NCI-H524 (cell line): ENCODE data around the gene ADGRB2.

Source experiments
- DNase-seq, 2 experiments: peaks; one replicate each; lab custom pipeline; 2025; lab: John Stamatoyannopoulos, UW

ADGRB2 gene, protein sequence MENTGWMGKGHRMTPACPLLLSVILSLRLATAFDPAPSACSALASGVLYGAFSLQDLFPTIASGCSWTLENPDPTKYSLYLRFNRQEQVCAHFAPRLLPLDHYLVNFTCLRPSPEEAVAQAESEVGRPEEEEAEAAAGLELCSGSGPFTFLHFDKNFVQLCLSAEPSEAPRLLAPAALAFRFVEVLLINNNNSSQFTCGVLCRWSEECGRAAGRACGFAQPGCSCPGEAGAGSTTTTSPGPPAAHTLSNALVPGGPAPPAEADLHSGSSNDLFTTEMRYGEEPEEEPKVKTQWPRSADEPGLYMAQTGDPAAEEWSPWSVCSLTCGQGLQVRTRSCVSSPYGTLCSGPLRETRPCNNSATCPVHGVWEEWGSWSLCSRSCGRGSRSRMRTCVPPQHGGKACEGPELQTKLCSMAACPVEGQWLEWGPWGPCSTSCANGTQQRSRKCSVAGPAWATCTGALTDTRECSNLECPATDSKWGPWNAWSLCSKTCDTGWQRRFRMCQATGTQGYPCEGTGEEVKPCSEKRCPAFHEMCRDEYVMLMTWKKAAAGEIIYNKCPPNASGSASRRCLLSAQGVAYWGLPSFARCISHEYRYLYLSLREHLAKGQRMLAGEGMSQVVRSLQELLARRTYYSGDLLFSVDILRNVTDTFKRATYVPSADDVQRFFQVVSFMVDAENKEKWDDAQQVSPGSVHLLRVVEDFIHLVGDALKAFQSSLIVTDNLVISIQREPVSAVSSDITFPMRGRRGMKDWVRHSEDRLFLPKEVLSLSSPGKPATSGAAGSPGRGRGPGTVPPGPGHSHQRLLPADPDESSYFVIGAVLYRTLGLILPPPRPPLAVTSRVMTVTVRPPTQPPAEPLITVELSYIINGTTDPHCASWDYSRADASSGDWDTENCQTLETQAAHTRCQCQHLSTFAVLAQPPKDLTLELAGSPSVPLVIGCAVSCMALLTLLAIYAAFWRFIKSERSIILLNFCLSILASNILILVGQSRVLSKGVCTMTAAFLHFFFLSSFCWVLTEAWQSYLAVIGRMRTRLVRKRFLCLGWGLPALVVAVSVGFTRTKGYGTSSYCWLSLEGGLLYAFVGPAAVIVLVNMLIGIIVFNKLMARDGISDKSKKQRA (N-terminal part only)

DNA sequence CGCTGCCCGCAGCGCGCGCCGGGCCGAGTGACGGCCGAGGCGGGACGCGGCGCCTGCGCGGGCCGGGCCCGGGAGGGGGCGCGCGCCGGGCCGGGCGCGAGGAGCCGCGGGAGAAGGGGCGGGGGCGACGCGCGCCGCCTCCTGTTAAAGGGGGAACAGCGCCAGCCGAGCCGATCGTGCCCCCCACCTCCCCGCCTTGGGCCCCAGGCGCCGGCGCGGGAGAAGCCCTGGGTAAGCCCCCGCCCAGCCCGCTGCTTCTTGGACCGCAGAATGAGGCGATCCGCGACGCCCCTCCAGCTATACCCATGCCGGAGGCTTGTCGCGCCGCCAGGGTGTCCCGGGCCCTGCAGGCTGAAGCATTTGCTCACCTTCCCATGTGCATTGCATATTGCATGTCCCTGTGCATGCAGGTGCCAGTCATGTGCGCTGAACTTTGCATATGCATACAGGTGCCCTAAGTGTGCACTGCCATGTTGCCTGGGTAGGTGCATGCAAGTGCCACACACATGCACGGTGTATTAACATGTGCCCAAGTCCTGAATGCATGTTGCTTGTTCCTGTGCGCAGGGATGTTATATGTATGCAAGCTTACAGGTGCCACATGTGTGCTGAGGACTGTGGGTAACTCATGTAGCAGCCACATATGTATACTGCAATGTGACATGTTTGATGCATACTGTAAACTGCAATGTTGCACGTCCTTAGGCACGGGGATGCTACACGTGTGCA, at the start of gene ADGRB2:
Gene ADGRB2 (minus strand): TSS at position 29 of the 729 bp plus-strand sequence. CDS start 7,119 bp downstream, outside the sequence.
- DNase-seq, result peak in 1 of 2 experiments; percentile 63

DNA sequence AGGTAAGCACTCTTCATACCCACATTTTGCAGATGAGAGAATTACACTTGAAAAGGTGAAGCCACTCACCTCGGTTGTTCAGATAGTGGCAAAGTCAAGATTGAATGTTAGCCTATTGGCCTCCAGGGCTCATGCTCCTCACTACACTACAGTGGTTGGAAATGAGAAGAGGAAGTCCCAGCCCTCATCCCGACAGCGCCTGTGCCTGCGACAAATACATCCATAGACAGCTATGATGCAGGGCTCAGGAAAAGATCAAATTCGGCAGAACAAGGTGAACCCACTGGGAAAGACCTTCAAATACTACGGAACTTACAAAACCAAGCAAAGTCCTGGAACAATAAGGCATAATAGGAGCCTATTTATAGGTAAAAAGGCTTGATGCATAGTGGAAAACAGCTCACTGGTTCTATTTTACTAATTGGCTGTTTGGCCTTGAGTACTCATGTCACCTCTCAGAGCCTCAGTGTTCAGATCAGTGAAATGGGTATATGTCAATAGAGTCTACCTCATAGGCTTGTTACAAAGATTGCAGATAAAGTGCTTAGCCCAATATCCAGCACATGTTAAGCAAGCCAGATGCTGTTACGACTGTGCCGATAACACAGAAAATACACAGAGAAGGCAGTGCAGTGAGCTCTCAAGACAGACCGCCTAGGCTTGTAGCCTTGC, 48.2 kb upstream of the ADGRB2 start:
- no peak for DNase-seq

DNA sequence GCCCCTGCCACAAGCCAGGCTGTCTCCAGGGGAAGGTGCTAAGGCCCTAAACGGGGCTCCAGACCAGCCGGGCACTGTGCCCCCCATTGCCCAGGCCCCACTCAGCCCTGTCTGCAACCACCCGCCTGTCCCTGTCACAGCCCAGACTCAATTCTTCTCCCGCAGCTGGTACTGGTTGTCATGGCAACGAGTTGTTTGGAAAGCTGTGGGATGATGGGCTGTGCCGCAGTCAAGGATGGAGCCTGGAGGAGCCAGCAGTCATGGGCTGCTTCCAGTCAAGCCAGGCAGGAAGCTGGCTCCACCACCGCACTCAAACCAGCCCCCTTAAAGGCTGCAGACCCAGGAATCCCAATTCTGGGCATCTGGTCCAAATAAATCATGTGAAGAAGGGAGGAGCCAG, 47.5 kb upstream of the ADGRB2 start:
- peak; percentile 61 to 74 for DNase-seq

DNA sequence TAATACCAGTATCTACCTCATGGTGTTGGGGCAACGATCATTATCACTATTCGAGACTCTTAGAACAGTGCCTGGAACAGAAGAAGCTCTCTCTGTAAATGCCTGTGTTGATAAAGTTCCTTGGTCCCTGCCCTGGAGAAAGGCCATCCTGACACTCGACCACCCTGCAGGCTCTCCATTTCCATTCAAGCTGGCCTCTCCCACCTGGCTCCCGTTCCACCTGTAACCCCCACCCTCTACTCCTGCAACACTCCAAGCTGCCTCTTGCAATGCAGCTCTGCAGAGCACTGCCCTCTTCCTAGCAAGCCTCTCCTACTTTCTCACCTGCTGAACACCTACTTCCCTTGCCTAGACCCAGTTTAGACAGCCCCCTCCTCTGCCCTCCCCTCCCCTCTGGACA, 45.6 kb upstream of the ADGRB2 start:
- DNase-seq, result no peak

DNA sequence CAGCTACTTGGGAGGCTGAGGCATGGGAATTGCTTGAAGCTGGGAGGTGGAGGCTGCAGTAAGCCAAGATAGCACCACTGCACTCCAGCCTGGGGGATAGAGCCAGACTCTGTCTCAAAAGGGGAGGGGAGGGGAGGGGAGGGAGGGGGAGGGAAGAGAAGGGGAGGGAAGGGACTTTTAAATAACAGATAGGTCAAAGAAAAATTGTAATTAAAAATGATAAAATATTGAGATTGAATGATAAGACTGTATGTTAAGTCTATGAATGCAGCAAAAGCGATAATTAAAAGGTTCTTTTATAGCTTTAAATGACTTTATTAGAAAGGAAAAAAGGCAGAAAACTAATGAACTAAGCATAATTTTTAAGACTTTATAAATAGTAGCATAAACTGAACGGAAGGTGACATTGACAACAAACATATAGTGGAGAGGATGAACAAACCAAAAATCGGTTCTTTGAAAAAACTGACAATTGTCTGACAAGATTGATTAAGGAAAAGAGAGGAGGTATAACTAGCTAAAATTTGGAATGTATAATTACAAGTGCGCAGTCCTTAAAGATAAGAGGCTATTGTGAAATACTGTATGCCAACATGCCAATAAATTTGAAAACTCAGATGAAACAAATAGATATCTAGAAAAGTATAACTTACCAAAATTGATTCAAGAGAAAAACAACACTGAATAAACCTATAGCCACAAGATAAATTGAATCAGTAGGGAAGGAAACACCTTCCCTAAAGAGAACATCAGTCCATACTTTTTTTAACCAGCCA, 43.3 kb upstream of the ADGRB2 start:
- no peak for DNase-seq

DNA sequence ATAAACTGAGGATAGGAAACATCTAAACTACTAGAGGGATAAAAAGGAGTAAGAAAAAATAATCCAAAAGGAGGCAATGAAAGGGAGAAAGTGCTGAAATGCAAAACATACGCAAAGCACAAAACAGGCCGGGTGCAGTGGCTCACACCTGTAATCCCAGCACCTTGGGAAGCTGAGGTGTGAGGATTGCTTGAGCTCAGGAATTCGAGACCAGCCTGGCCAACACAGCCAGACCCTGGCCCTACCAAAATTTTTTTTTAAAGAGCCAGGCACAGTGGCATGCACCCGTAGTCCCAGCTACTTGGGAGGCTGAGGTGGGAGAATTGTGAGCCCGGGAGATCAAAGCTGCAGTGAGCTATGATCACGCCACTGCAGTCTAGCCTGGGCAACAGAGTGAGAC, 41.2 kb upstream of the ADGRB2 start:
- DNase-seq, result no peak

DNA sequence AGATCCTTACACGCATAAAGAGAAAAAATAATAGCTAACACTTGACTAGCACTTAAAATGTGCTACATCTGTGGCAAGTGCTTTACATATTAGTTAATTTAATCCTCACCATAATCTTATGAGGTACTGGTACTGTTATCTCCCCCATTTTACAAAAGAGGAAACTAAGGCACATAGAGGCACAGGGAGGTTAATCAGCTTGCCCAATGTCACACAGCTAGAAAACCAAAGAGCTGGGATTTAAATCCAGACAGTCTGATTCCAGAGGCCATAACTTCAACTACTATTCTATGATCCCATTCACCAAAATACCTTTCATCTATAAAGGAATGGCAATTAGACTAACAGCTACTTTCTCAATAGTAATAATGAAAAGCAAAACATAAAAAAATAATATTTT, 40.0 kb upstream of the ADGRB2 start:
- DNase-seq, result no peak

DNA sequence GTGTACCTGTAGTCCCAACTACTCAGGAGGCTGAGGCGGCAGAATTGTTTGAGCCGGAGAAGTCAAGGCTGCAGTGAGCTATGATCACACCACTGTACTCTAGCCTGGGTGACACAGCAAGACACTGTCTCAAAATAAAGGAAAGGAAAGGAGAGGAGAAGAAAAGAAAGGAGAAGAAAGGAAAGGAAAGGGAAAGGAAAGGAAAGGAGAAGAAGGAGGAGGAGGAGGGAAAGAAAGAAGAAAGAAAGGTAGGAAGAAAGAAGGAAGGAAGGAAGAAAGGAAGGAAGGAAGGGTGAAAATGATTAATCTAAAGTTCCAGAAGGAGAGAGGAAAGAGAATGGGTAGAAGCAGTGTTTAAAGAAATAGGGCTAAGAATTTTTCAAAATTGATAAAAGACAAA, 39.5 kb upstream of the ADGRB2 start:
- DNase-seq, result no peak

DNA sequence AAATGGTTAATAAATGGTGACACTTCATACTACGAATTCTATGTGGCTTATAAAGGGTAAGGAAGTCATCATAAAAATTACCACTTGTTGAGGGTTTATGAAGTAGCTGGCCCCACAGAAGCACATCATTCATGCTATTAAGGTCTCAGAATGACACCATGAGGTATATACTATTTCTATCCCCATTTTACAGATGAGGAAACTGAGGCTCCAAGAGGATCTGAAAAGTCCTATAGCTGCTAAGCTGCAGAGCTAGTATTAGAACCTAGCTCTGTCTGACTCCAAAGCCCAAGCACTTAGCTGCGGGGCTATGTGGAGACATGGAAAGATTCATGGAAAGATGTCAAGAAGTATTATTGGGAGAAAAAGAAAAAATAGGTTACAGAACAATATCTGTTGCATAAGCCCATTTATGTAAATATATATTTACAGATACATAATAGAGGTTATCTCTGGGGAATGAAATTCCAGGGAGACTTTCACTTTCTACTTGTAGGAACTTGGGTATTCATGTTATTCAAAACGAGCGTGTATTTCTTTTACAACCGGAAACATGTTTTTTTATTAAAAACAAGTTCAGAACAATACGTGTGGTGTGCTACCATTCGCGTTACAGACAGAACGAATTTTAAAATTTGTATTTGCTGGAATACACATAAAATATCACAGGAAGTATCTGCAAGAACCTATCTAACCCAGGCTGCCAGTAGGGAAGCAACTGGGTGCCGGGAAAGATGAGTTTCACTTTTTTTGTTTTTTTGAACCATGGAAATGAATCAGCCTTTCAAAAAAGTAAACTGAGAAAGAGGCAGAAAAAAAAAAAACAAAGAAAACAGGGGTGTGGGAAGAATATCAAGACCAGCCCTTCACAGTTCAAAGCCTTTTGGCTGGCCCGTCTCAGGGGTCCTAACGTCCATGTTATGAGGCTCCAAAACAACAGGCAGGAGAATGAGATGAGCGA, 38.3 kb upstream of the ADGRB2 start:
- DNase-seq, result no peak

DNA sequence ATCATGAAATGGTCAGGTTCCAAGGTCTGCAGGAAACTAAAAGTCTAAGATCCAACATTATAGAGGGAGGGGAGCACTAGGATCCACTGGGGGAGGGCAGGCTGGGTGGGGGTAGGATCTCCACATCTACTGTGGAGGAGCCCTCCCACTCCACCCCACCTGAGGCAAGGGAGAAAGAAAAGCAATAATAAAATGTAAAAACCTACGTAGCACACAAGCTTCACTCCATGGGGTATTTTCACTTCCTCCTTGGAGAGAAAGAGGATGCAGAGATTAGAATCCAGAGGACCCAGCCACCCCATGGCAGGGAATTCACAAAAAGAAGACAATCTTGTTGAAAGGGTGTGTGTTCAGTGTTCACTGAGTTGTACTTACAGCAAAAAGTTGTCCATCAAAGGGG, 37.3 kb upstream of the ADGRB2 start:
- DNase-seq, result no peak

DNA sequence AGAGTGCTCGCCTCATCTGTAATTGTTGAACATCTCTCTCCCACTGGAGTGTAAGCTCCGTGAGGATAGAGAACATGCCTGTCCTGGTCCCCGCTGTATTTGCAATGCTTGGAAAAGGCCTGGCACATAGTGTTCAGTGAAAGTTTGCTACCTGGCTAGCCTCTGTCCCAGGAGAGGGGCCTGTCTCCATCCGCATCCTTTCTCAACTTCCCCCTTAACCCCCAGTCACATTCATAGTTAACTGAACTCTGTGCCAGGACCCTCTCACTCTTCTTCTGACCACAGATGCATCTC, 36.5 kb upstream of the ADGRB2 start:
- DNase-seq, result no peak

DNA sequence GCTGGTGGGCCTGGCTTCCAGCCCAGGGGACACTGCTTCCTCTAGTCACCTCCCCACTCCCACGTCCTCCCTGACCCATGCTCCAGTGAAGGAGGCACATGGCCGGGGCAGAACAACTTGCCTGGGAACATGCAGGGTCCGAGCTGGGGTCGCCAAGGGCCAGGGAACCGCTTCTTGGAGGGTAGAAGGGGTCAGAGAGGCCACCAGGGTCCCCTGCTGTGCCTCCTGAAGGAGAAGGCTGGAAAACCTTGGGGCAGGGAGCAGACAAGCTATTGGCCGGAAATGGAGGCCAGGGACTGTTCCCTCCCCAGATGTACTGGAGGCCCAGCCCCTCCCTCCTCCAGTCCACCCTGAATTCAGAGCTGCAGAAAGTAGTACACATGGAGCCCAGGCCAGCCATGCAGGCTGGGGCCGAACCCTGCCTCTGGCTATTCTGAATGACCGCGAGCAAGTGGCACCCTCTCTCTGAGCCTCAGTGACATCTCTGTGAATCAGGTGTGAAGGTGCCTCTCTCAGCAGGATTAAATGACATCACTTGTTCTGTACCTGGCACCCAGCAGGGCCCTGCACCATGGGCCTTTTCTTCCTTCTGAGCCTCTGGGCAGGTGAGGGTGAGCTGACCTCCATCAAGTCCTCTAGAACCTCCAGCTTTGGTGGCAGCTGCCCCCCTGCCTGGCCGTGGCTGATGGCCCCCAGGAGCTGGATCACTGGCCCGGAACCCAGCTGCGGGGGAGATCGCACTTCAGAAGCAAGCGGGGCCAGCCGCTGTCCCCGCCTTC, 35.9 kb upstream of the ADGRB2 start:
- DNase-seq, result no peak

DNA sequence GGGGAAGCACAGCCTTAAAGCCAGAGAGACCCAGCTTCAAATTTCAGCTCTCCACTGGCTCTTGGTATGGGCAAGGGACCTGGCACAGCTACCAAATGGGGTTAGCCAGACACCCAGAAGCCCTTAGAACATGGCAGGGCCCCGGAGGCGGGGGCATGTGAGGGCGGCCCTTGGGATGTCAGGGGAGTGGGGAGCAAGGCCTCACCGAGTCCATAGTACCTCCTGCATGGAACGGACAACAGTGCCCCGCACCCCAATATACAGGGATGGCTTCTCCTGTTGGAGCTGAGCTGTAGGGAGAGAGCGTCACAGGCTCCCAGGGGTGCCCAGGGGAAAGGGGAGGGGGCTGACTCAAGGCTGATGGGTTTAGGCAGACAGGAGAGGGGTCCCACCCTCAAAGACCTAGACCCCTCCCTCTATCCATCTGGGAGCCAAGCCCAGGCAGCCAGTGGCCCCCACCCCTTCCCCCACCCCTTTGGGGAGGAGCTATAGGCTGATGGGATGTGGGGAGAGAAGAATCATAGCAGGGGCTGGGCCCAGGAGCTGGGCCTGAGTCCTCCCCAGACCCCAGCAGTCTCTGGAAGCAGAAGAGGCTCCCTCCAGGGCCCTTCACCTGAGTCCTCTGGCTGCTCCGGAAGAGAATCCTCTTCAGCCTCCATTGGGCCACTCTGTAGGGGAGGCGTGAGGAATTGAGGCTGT, 35.2 kb upstream of the ADGRB2 start:
- DNase-seq, result no peak

DNA sequence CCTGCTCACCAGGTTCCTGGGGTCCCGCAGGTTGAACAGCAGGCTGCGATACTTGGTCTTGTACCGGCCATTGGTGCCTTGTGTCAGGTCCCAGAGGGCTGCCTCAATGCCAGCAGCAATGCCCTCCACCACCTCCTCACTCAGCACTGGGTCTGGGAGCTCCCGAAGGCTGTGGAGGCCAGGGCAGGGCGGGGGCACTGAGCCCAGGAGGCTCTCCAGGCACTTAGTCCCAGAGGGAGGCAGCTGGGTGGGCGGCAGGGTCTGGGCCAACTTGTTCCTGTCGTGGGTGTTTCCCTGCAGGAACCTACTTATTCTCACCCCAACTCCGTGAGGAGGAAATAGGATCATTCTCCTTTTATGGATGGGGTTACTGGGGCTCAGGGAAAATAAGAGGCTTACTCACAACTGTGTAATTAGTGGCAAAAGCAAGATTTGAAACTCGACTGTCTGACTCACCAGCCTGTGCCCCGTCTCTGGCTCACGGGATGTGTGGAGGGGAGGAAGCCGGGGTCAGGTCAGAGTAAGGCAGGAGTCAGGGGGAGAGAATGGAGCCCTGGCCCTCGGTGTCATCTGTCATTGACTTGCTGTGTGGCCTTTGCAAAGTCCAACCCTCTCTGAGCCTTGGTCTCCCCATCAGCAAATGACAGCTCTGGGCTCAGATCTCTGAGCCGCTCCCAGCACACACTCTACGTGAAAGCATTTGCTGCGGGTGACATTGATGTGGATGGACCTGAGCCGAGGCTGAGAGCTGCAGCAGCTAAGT, 34.5 kb upstream of the ADGRB2 start:
- no peak for DNase-seq

DNA sequence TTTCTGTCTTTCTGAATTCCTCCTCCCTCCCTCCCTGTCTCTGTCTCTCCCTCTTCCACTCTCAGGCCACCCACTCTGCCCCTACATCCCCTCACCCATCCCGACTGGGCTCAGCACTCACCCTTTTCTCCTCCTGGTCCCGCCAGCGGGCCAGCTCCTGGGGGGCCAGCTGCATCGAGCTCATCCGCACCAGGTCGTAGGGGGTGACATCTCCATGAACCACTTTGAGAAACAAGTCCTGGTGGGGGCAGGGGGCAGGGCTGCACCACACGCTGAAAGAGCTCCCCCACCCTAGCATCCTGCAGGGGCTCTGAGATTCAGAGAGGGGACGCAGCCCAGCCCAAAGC, 33.9 kb upstream of the ADGRB2 start:
- no peak for DNase-seq

DNA sequence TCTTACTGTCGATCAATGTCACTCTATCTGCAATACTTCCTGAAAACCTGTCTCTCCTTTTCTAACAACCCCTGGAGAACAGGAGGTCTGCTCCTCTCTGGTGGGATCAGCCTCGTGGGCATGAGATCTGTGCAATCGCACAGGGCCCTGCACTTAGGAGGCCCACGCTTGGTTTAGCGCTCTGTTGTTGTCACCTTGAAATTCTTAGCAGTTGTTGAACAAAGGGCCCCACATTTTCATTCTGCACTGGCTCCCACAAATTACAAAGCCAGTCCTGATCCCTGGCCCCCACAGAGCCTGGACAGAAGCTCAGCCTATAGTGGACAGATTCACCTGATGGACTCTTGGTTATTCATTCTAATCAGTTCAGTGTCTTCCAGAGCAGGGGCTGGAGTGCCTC, 33.1 kb upstream of the ADGRB2 start:
- no peak for DNase-seq

DNA sequence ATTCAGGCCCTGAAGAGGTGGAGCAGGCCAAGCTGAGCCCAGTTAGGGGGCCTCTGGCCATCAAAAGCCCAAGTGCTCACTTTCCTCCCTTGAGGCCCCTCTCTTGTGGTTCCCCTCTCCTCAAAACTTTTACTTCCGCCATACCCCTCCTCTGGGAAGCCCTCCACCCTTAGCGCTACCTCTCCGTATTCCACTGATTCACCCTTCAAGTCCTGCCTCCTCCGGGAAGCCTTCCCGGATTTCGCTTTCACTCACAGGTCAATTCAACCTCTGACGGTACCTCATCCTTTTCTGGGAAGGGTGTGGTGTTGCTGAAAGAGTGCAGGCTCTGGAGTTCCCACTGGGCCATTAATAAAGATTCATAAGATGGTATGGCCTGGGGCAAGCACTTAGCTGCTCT, 32.6 kb upstream of the ADGRB2 start:
- DNase-seq, result no peak
